HepG2 (cell line): Measurements from ENCODE around the gene VSNL1. TPM values are rescaled to one million over a fixed set of nuclear protein-coding genes. Genes with fewer than 3 reads are reported as not detected.

Experiments used
- AFF4 ChIP-seq: sonication (generic); formaldehyde crosslinking; IDR thresholded peaks from 2 replicates; pipeline ENCODE4 v1.4.0; 2020; ENCODE audit warnings: missing genetic modification reagents
- ARID5B ChIP-seq: IDR thresholded peaks from 2 replicates; pipeline ENCODE4 v1.4.0; 2020; ENCODE audit warnings: mild to moderate bottlenecking, missing genetic modification reagents
- CBX5 ChIP-seq: sonication (generic); formaldehyde crosslinking; IDR thresholded peaks from 2 replicates; pipeline ENCODE4 v1.4.0; 2020; ENCODE audit warnings: missing genetic modification reagents, borderline replicate concordance
- PAWR ChIP-seq: sonication (generic); formaldehyde crosslinking; IDR thresholded peaks from 2 replicates; pipeline ENCODE4 v1.4.0; 2020; ENCODE audit warnings: missing genetic modification reagents, mild to moderate bottlenecking, borderline replicate concordance
- SMAD1 ChIP-seq: sonication (generic); formaldehyde crosslinking; IDR thresholded peaks from 2 replicates; pipeline ENCODE4 v1.4.0; 2020; ENCODE audit warnings: missing genetic modification reagents, low read depth, mild to moderate bottlenecking, borderline replicate concordance
- ZBTB37 ChIP-seq: sonication (generic); formaldehyde crosslinking; IDR thresholded peaks from 2 replicates; pipeline ENCODE4 v1.4.0; 2020; ENCODE audit warnings: mild to moderate bottlenecking, missing genetic modification reagents
- ZNF644 ChIP-seq: IDR thresholded peaks from 2 replicates; pipeline ENCODE4 v1.6.1; 2016; ENCODE audit warnings: low read depth
- ZXDC ChIP-seq: sonication (generic); formaldehyde crosslinking; IDR thresholded peaks from 2 replicates; pipeline ENCODE4 v1.5.0; 2020; ENCODE audit warnings: mild to moderate bottlenecking, missing genetic modification reagents
- polyA plus RNA-seq, 8 experiments: library from polyadenylated mRNA; depleted of rRNA in 3 of 8; stranded (reverse) in 7 of 8; unstranded in 1 of 8; fragments of >200 nt; fragmentation: Illumina TruSeq in 4 of 8; extraction: Trizol in 4 of 8; gene quantifications; 2 replicates each; pipeline versions ENCODE4 v1.2.1 to v1.2.3, GENCODE V29; 2011 to 2016; ENCODE audit warnings: low read depth in 4 of 8, missing spikeins in 1 of 8, mixed read lengths in 1 of 8; ENCODE audit not compliant: insufficient read depth in 1 of 8
- total RNA-seq, 5 experiments: library from RNA; depleted of rRNA; stranded (reverse); fragments of >200 nt; fragmentation: Illumina TruSeq; extraction: Trizol; gene quantifications; 2 replicates each; pipeline ENCODE4 v1.2.3, GENCODE V29; 2016; ENCODE audit warnings: low read depth in 1 of 5

Gene VSNL1
- total and polyA plus RNA-seq, 2 of the 13 experiments (the other 11 are each of a cell fraction or from before 2014, with no cell fraction given), result 63.2 to 95.9 TPM

- TF ChIP-seq ZNF644 (CRISPR knock-in tag) (peak; percentile 87; the same call in 1 of the 2 replicates), ARID5B (CRISPR knock-in tag) (peak; percentile 98), ZXDC (CRISPR knock-in tag) (no peak), ZBTB37 (0 out of 2 replicates have a peak, but pooled peaks have one; percentile 33), AFF4 (CRISPR knock-in tag) (no peak), CBX5 (CRISPR knock-in tag) (peak; percentile 63; the same call in 1 of the 2 replicates), SMAD1 (no peak), PAWR (no peak)
Observed at GRCh38 chr2:17578466-17578928, 38.0 kb downstream of the VSNL1 start (continued).
